Measurements from ENCODE around the gene ARHGAP6. TPM values are rescaled to one million over a fixed set of nuclear protein-coding genes. Genes with fewer than 3 reads are reported as not detected.

The ARHGAP6 gene
- total and polyA plus RNA-seq, 2 of the 4 experiments (the other 2 are of a cell fraction): 1.4 to 1.8 TPM

GRCh38 chrX:11478026-11478425 is 187.7 kb downstream of the ARHGAP6 start:
- no peak for DNase-seq
- Histone ChIP-seq H3K36me3 (ENCODE audit: control insufficient read depth, insufficient read depth, low read length) (no peaks in the 10 kb centered on the region), H2AK9ac (replicated peaks; ENCODE audit: low read depth, low read length, poor library complexity) (no peak overlapping the region), H2BK20ac (ENCODE audit: low read depth, low read length) (no peak overlapping the region), H3K56ac (ENCODE audit: extremely low read depth, insufficient read depth, low read length) (no peak overlapping the region), H2AFZ (replicated peaks; ENCODE audit: low read length, poor library complexity) (no peak overlapping the region), H3K18ac (ENCODE audit: low read depth, low read length) (no peak overlapping the region), H3K4ac (ENCODE audit: low read depth, low read length) (no peak overlapping the region), H3K14ac (replicated peaks; ENCODE audit: low read depth, low read length) (no peak overlapping the region), H4K20me1 (ENCODE audit: insufficient read depth, low read length) (no peaks in the 10 kb centered on the region), H2AK5ac (ENCODE audit: low read depth, low read length) (no peak overlapping the region), H3K9me3 (ENCODE audit: control insufficient read depth, insufficient read depth, low read length) (no peaks in the 10 kb centered on the region; the same call in 1 of the 2 replicates), H3K4me3 (ENCODE audit: insufficient read depth, low read depth, low read length) (no peak overlapping the region), H3K23ac (ENCODE audit: low read depth, low read length) (no peak overlapping the region), H4K91ac (ENCODE audit: insufficient read depth, low read depth, low read length) (no peak overlapping the region), H4K5ac (ENCODE audit: low read depth, low read length) (no peak overlapping the region), H3K4me2 (ENCODE audit: low read depth, low read length) (no peak overlapping the region), H2BK15ac (ENCODE audit: low read depth, low read length) (no peak overlapping the region), H3K27me3 (ENCODE audit: control insufficient read depth, insufficient read depth, low read length) (no peaks in the 10 kb centered on the region), H3K79me1 (ENCODE audit: low read depth in 1 of 2, low read length in 2 of 2) (no peaks in the 10 kb centered on the region), H3K9ac (ENCODE audit: low read depth, low read length) (no peak overlapping the region), H4K8ac (ENCODE audit: low read depth in 2 of 2, low read length in 2 of 2) (no peak overlapping the region), H2BK120ac (ENCODE audit: low read depth, low read length) (no peak overlapping the region), H3K9me1 (ENCODE audit: insufficient read depth, low read length) (no peaks in the 10 kb centered on the region), H3K4me1 (ENCODE audit: control insufficient read depth, insufficient read depth, low read length) (peaks cover 2% of the 10 kb centered on the region; the same call in 1 of the 2 replicates), H3K27ac (ENCODE audit: insufficient read depth, low read length) (no peak overlapping the region), H2BK5ac (ENCODE audit: low read depth, low read length, poor library complexity, severe bottlenecking) (no peak overlapping the region)
- no CpG with 5 or more reads among the region's 1 CpG for WGBS, 2 experiments (ENCODE audit: extremely low coverage in 2 of 2, insufficient read length in 1 of 2)
- dilution Hi-C loops (cut with HindIII; ENCODE audit: low sequenced_read_pairs, unreplicated experiment) (no loop called here), intact Hi-C loops (cut with micrococcal nuclease) (no loop called here), in situ Hi-C loops (cut with MboI; ENCODE audit: low sequenced_read_pairs) (no loop called here)
- no TSS peak for BruUV-seq (replicated peaks)
- TF ChIP-seq ELK1 (IDR thresholded peaks at IDR 0.05; ENCODE audit: borderline replicate concordance, low read depth, low read length): no peak
- TF ChIP-seq RAD21 (IDR thresholded peaks at IDR 0.05; ENCODE audit: low read length): no peak
- no peak for TF ChIP-seq CTCF (conservative IDR thresholded peaks at IDR 0.05; ENCODE audit: low read depth, low read length)
- TF ChIP-seq CEBPB (IDR thresholded peaks at IDR 0.05; ENCODE audit: low read depth, low read length): no peak
- TF ChIP-seq MAFK (IDR thresholded peaks at IDR 0.05; ENCODE audit: low read depth, low read length): no peak
- no peak for TF ChIP-seq FOS (IDR thresholded peaks at IDR 0.05; ENCODE audit: low read depth, low read length)
- TF ChIP-seq BHLHE40 (IDR thresholded peaks at IDR 0.05; ENCODE audit: low read depth, low read length): no peak
- no peak for TF ChIP-seq SMC3 (IDR thresholded peaks at IDR 0.05; ENCODE audit: low read depth, low read length)
- TF ChIP-seq MXI1 (IDR thresholded peaks at IDR 0.05; ENCODE audit: borderline replicate concordance, low read depth, low read length): no peak
- CTCF ChIA-PET: no interaction called here
- no peak for ATAC-seq (ENCODE audit: low read depth)
- POLR2A ChIA-PET (ENCODE audit: unreplicated experiment): no interaction called here
